Activated CD8-positive, alpha-beta memory T cell treated with anti-CD3 and anti-CD28 coated beads, Interleukin-2, amount 50 U/mL, for 24 hours (primary cell): ENCODE data around the gene CCDC61.
A peak's percentile ranks its signal among the peaks of the same experiment; 100 is the strongest.

Experiments used
- DNase-seq: peaks from one replicate; pipeline ENCODE4 v3.0.0-alpha.2; 2020; ENCODE audit errors: extremely low read depth

Gene CCDC61

DNA sequence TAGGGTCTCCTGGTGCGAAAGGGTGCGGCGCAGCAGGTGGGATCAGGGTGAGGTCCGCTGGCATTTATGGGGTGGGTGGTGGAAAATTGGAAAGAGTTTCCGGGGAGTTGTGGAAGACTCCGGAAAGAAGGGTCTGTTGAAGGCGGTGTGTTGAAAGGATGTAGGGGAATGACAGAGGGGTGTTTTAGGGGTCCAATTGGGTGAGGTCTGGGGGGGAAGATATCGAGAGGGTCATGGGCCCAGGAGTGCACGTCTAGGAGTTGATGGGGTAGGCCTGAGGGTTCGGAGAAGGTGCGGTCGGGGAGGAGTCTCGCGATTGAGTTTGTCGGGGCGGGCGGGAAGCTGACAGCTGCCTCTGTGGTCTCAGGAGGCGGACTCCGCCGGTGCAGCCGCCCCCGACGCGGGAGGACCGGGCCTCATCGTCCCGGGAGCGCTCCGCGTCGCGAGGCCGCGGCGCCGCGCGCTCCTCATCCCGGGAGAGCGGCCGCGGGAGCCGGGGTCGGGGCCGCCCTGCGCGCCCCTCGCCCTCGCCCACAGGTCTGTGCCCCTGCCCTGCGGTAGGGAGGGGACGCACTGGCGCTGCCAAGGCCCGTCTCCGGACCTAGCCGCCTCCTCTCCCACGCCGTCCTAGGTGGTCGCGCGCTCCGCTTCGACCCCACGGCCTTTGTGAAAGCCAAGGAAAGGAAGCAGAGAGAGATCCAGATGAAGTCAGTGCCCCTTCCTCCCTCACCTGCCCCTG lies 20.6 kb downstream of the CCDC61 start:
- DNase-seq: no peak

GRCh38 chr19:46016426-46017094 lies 21.3 kb downstream of the CCDC61 start:
- DNase-seq: peak; percentile 37

DNA sequence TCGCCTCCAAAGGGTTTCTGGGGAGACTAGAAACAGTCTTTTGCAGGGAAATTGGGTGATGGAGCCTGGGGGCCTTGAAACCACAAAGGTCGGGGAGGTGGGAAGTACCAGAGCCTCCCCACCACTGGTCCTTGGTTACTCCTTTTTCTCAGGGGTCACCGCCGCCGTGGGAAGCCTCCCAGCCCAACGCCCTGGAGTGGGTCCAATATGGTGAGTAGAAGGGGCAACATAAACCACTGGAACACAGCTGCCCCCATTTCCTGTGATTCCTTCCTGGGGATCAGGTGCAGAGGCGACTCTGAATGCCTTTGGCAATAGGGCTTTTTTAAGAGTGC lies 21.8 kb downstream of the CCDC61 start:
- no peak for DNase-seq

DNA sequence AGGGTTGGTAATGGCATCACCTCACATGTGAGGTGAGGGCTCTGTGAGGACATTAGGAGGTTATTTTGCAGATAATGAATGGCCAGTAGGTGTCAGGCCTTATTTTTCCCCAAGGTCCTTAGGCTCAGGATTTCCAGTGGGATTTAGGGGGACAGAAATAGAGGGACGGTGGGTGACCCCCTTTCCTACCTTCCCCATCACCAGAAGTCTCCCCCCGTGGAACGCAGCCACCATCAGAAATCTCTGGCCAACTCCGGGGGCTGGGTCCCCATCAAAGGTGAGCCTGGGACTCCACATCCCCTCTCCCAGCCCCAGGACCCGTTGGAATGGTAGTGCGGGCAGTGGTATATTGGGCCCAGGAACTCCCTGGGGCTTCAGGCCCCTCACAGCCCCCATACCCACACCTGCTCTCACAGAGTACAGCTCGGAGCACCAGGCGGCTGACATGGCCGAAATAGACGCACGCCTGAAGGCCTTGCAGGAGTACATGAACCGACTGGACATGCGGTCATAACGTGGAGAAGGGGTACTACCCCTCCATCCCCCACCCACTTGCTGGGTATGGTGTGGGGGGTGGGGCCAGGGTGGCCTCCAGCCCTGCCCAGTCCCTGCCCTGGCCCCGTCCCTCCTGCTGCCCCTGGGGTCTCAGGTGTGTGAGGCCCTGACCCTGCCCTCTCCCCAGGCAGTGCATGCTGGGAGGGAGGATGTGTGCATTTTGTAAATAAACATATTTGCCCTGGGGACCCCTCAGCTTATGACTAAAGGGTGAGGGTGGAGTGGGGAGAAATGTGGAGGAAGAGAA lies 22.8 kb downstream of the CCDC61 start:
- DNase-seq: no peak

GRCh38 chr19:46018729-46019251 lies 23.5 kb downstream of the CCDC61 start:
- no peak for DNase-seq

DNA sequence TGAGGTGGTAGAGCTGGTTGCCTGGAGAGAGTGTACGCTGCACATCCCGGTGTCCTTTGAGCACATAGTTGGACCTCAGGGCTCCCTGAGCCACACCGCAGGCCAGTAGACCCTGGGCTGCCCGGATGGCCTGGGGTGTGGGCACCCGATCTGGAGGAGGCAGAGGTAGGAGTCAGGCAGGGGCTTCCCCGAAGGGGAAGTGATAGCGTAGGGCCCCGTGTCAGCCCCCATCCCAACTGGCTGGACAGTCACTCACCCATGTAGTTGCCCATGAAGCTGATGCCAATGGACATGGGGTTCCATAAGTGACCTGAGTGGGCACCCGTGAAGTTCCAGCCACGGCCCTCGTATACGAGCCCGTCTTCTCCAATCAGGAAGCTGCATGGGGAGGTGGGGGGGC lies 24.0 kb downstream of the CCDC61 start:
- no peak for DNase-seq

DNA sequence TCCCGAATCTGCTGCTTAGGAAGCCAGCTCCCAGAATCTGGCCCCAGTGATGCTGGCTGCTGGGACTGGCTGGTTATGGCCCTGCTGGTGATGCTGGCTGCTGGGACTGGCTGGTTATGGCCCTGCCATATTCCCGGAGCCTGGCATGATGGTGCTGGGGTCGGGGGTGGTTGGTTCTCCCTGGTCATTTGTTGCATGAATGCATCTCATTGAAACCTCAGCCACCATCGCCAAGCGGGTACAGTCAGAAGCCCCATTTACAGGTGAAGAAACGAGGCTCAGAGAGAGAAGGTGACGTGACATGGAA lies 25.5 kb downstream of the CCDC61 start:
- DNase-seq: no peak

GRCh38 chr19:46021531-46022041 lies 26.3 kb downstream of the CCDC61 start:
- no peak for DNase-seq

- DNase-seq: no peak
Measured at GRCh38 chr19:46022061-46022430, 26.8 kb downstream of the CCDC61 start.

DNA sequence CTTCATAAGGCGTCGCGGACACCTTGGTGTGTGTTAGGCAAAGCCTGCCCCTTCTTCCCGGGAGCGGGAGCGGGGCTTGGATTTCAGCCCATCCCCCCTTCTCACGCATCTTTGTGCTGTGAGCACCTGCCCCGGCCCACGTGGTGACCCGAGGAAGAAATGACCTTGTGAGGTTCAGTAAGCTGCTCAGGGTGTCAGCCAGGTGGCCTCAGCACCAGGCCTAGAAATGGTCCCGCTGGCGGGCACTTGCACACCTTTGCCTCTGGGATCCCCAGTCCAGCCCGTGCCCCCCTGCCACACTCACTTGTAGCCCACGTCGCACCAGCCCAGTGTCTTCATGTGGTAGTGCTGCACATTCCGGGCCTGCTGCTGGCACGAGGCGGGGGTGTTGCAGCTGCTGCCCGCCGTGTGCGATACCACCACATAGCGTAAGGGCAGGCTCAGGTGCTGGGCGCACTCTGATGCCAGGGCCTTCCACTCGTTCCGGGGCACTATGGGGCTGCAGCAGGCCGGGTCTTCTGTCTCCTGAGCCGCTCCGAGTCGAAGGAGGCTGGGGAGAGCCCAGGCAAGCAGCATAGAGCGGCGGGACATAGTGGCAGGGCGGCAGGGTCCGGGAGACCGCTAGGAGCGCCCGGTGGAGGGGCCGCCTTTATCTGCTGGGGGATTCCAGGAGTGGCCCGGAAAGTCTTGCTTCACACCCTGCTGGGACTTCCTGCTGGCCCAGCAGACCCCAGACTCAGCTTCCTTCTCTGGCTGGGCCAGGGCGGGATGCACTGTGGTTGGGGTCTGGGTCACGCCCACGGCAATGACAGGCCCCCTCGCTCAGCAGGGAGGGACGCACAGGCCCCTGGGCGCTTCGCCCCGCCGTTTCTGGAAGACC lies 27.4 kb downstream of the CCDC61 start, which contains the start of gene PGLYRP1:
PGLYRP1 (minus strand) TSS at position 623 of the 880 bp plus-strand sequence; CDS start at position 591, 32 bp downstream.
- DNase-seq: no peak

- DNase-seq: no peak
Measured at GRCh38 chr19:46023311-46023779, 28.1 kb downstream of the CCDC61 start.

DNA sequence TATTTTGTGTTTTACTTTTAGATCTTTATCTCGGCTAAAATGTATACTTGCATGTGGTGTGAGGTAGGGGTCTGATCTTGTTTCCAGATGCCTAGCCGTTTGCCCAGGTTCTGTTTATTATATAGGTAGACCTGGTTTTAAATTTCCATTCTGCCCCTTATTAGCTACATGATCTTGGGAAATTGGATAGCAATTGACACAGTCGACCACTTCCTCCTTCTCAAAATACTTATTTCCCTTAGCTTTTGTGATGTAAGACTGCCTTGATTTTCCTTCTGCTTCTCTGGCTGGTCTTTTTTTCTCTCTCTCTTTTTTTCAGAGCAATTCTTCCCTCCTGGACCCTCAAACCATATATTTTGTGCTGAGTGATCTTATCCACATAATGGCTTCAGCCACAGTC lies 30.6 kb downstream of the CCDC61 start:
- DNase-seq: no peak

DNA sequence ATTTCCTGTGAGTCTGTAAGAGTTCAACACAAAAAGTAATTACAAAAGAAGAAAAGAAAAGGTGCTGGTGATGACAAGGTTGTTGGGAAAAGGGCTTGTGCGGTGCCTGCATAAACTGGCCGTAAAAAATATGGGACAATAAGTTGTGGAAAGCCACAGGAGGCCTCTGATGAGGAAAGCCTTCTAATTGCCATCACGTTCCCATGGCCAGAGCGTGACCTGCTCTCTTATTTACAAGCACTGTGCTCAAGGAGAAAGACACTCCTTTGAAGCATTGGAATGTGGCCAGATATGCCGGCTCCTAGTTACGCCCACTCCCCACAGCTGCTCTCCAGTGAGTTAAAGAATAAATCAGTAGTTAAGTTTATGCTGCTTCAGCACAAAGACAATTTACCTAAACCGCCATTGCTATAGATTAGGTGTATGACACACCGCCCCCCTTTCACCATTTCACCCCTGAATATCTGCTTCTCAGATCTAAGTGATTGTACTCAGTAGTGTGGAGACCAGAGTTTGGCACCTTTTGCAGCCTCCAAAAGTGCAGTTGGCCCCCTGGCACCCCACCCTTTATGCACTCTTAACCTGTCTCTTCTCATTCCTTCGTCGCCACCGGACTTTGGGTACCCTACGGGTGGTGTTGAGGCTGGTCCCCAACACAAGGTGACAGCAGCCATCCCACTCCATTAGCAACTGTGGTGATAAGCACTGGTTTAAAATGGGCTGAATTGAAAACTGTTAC lies 35.7 kb downstream of the CCDC61 start:
- DNase-seq: no peak

DNA sequence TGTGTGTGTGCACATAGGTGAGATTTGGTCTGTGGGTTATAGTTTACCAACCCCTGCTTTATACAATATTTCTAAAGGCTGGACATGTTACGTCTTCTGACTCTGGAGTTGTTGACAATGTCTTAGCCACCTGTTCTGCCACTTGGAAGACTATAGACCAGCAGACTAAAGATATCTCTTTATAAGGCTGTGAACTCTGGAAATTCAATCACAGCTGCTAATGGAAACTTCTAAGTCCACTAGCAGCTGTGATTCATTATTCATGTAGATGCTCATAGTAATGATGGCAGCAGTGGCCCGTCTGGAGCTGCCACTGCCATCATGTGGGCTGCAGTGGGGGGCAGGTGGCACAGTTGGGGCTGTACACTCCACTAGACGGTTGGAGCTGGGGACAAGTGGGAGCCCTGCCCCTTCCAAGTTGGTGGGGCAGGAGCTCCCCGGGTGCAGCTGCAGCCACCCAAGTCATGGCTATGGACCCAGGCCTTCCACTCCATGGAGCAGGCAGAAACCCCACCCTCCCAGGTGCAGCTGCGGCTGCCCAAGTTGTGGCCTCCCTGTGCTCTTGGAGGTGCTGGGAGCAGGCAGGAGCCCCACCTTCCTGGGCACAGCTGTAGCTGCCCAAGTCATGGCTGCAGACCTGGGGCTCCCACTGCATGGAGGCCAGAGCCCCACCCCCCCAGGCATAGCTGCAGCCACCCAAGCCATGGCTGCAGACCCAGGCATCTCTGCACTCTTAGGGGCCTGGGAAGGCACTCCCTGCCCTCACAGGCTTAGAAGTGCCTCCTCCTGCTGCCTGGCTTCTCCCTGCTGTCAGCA lies 36.7 kb downstream of the CCDC61 start:
- no peak for DNase-seq

DNA sequence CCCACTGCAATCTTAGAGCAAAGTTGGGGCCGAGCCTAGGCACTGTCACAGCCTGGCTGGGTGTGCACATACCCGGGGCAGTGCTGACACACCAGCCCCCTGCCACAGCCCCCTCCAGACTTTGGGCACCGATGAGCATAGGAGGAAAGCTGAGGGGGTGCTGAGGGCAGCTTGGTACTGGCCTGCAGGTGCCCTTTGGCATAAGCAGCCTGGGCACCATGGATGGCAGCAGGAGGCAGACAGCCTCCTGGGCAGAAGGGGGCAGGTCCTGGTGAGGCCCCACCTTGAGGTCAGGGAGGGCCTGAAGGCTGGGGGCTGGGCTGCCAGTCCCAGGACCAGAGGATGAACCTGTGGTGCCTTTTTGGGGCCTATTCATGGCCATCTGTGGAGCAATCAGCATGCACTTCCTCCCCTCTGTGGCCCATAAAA lies 37.3 kb downstream of the CCDC61 start:
- no peak for DNase-seq

- DNase-seq: no peak
Measured at GRCh38 chr19:46033401-46033800, 38.1 kb downstream of the CCDC61 start.

- no peak for DNase-seq
Measured at GRCh38 chr19:46035546-46035945, 40.3 kb downstream of the CCDC61 start.

DNA sequence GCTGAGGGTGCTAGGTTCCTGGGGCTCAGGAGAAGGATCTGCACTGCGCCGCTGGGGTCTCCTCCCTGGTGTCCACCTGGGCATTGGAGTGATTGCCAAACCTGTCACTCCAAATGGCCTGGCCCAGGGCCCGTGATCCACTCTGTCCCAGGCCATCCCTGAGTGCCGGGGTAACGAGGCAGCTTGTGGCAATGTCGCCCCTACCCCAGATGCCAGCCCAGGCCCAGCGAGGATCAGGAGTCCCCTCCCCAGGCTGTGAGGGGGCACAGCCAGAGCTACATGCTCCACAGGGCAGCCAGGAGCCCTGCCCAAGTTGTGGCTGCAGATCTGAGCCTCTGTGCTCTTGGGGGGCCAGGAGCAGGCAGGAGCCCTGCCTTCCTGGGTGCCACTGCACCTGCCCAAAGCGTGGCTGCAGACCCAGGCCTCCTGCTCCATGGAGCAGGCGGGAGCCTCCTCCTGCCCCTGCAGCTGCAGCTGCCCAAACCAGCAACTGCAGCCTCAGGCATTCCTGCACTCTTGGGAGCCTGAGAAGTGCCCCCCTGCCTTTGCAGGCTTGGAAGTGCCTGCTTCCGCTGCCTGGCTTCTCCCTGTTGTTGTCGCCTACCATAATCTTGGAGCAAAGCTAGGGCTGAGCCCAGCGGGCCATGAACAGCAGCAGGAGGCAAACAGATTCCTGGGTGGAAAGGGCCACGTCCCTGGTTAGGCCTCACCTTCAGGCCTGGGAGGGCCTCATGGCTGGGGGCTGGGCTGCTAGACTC lies 40.9 kb downstream of the CCDC61 start:
- no peak for DNase-seq

- no peak for DNase-seq
Measured at GRCh38 chr19:46036744-46037128, 41.5 kb downstream of the CCDC61 start.
